Thyroid gland (tissue), 4 donors: ENCODE measurements around the gene ASIC3. TPM values are rescaled to one million over a fixed set of nuclear protein-coding genes. Genes with fewer than 3 reads are reported as not detected.

ENCODE experiments used
- DNase-seq, 2 donors: peaks; one replicate each; pipeline ENCODE4 v3.0.0-alpha.2; 2019
- H3K27ac ChIP-seq, 3 donors: fragments of 200-600 bp; sonication (generic); 1 replicate in 2 of 3; 2 replicates in 1 of 3; pipeline ENCODE4 v1.5.1; 2016 to 2019; ENCODE audit warnings: mild to moderate bottlenecking in 1 of 3, moderate library complexity in 1 of 3
- H3K27me3 ChIP-seq: fragments of 200-600 bp; sonication (generic); one replicate; pipeline ENCODE4 v1.5.1; 2019
- H3K36me3 ChIP-seq, 2 donors: fragments of 200-600 bp; sonication (generic); one replicate each; pipeline ENCODE4 v1.5.1; 2016 to 2019
- H3K4me1 ChIP-seq, 2 donors: fragments of 200-600 bp; sonication (generic); one replicate each; pipeline ENCODE4 v1.5.1; 2017 to 2019
- H3K4me3 ChIP-seq, 3 donors: fragments of 200-600 bp; sonication (generic); replicated peaks in 1 of 3; 1 replicate in 2 of 3; 2 replicates in 1 of 3; pipeline ENCODE4 v1.5.1; 2016; ENCODE audit warnings: mild to moderate bottlenecking in 1 of 3
- H3K9me3 ChIP-seq: fragments of 200-600 bp; sonication (generic); one replicate; pipeline ENCODE4 v1.5.1; 2017
- CTCF ChIP-seq, 6 experiments: fragments of 200-600 bp in 3 of 6; fragments of 450-650 bp in 3 of 6; sonication (generic) in 3 of 6; IDR thresholded peaks; one replicate each; pipeline ENCODE4 v1.5.1; 2016 to 2019; ENCODE audit warnings: antibody characterized with exemption in 6 of 6, mild to moderate bottlenecking in 2 of 6, inconsistent platforms in 1 of 6, moderate library complexity in 1 of 6
- POLR2A ChIP-seq, 2 donors: fragments of 450-650 bp; IDR thresholded peaks; one replicate each; pipeline ENCODE4 v1.6.1; 2017; ENCODE audit warnings: antibody characterized with exemption in 2 of 2, mild to moderate bottlenecking in 2 of 2, moderate library complexity in 1 of 2
- WGBS, 2 donors: methylation state at CpG; one replicate each; pipeline ENCODE4 v1.1.5; 2017; 5-methylcytosine and 5-hydroxymethylcytosine counted together
- intact Hi-C: fragments of 100-400 bp; cut with DNase I; formaldehyde crosslinking; loops from one replicate; pipeline ENCODE4 v1.15.1; 2023
- total RNA-seq, 4 donors: library from RNA; depleted of rRNA; stranded (reverse); fragments of >200 nt; gene quantifications; one replicate each; pipeline ENCODE4 v1.2.3, GENCODE V29; 2016

Gene ASIC3
- total RNA-seq, 4 donors from 2014 or later = 1.2 to 2.6 (median 1.5) TPM; not detected in 1

DNA sequence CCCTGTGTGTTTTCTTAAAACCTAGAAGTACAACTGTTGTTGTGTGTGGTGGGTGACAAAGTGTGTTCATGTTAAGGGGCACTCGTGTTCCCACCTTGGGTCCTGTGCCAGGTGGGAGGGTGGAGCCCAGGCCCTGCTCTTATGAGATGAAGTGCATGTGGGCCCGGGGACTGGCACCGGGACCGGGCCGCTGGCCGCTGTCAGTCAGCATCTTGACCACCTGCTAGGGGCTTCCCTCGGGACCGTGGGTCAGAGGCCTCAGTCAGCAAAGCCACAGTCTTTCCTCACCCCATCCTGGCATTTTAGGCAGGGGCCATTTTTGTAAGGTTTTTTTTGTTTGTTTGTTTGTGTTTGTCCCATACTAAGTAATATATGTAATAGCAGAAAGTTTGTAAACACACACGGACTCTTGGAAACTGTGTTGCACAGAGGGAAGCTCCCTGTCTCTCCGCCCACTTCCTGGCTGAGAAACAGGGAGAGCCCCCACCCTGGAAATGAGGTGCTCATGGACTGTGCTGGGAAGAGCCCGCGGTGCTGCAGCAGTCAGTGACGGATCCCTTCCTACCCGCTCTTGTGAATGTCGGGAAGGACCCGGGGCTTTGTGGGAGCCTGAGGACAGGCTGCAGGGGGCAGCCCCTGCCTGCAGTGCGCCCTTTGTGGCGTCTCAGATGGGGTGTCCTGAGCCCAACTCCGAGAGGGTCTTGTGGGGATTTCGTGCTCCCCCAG is 51.3 kb downstream of the ASIC3 start:
- Histone ChIP-seq H3K4me3 (no peak overlapping the region), H3K9me3 (no peaks in the 10 kb centered on the region), H3K36me3 (no peaks in the 10 kb centered on the region), H3K4me1 (peaks cover 0 to 14% of the 10 kb centered on the region in 2 donors), H3K27ac (no peak overlapping the region), H3K27me3 (no peaks in the 10 kb centered on the region)
- TF ChIP-seq POLR2A (IDR thresholded peaks at IDR 0.05) = no peak
- no peak for TF ChIP-seq CTCF (IDR thresholded peaks at IDR 0.05)
- intact Hi-C loops = no loop called here
- no peak for DNase-seq
- 69% methylated on average over 13 to 19 of the region's 20 CpGs for WGBS, 2 donors

DNA sequence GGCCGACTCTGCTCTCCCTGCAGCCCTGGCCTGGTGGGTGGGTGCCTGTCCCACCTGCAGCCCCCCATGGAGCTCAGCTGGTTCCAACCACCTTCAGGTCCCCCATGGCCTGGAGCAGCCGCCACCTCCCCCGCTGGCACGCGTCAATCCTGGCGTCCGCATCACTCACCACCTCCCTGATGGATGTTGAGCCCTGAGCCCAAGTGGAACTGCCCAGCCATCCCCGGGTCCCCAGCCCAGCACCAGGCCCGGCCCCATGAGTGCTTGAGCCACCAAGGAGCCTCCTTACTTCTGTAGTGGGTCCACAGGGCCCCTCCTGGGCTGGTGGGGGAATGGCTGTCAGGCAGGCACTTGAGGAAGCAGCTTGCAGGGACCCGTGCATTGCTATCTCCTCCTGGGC is 52.6 kb downstream of the ASIC3 start:
- 89 to 92% methylated on average over 9 to 10 of the region's 10 CpGs for WGBS, 2 donors
- no peak for DNase-seq

DNA sequence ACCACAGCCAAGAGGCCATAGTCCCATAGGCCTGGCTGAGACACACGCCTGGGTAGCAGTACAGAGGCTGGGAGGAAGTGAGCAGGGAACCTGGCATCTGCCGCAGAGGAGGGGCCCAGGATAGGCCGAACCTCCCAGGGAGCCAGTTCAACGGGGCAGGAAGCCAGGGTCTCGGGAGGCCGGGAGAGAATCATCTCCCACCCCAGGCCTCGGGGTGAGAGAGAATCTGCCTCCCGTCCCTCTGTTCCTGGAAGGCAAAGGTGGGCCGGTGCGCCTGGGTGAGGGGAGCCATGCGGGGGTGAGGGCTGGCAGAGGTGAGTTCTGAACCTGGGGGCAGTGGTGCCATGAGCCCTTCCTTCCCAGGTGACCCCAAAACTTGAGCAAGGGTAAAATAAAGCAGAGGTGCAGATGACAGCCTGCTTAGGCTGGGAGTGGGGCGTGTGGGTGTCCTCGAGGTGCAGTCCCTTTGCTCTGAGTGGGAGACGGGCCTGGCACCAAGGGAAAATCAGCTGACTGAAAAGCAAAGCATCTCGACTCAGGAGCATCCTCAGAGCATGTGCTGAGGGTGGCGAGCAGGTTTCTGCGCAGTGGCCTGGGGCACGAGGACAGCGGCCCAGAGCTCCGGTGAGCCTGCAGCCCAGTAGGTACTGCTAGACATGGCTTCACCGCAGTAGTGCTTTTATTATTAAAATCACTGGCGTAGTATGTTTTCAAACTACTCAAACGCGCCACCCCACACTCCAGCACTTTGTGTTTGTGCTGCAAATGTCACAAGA is 53.5 kb downstream of the ASIC3 start:
- no peak for TF ChIP-seq CTCF (IDR thresholded peaks at IDR 0.05)
- no peak for TF ChIP-seq POLR2A (IDR thresholded peaks at IDR 0.05)
- intact Hi-C loops = no loop called here
- Histone ChIP-seq H3K4me1 (peaks cover 0 to 14% of the 10 kb centered on the region in 2 donors), H3K27me3 (no peaks in the 10 kb centered on the region), H3K9me3 (no peaks in the 10 kb centered on the region), H3K36me3 (no peaks in the 10 kb centered on the region), H3K27ac (no peak overlapping the region), H3K4me3 (no peak overlapping the region)
- DNase-seq = no peak
- 85 to 88% methylated on average over 21 to 24 of the region's 24 CpGs for WGBS, 2 donors

More for the DNA sequence above, 52.6 kb downstream of the ASIC3 start:
- peaks cover 0 to 14% of the 10 kb centered on the region in 2 donors for H3K4me1 ChIP-seq
- no peaks in the 10 kb centered on the region for H3K9me3 ChIP-seq
- no peaks in the 10 kb centered on the region for H3K27me3 ChIP-seq
- no peaks in the 10 kb centered on the region for H3K36me3 ChIP-seq
- intact Hi-C loops = no loop called here
- no peak for TF ChIP-seq POLR2A (IDR thresholded peaks at IDR 0.05)
- no peak for TF ChIP-seq CTCF (IDR thresholded peaks at IDR 0.05)
- H3K4me3 ChIP-seq = no peak overlapping the region
- no peak overlapping the region for H3K27ac ChIP-seq

Other genes with a start within 250 kb of the ASIC3 start
- gene TMEM176B, start 248.2 kb upstream of the ASIC3 start, total RNA-seq = 10 to 100 TPM; 10.4 to 36.0 (median 18.9) TPM
- 10 to 100 TPM in 2 of 4 donors, 1 to 10 TPM in 2; 3.7 to 34.0 (median 14.7) TPM for gene TMEM176A, start 247.8 kb upstream of the ASIC3 start, total RNA-seq
- gene AOC1, start 196.0 kb upstream of the ASIC3 start, total RNA-seq = under 1 TPM in 2 of 4 donors, not detected in 2; 0.22 to 0.71 TPM
- gene KCNH2, start 70.2 kb upstream of the ASIC3 start, total RNA-seq = under 1 TPM; 0.33 to 0.93 (median 0.63) TPM
- gene NOS3, start 57.5 kb upstream of the ASIC3 start, total RNA-seq = 1 to 10 TPM; 5.2 to 8.1 (median 6.3) TPM
- under 1 TPM in 1 of 4 donors, not detected in 3; 0.27 TPM for gene ATG9B, start 24.0 kb upstream of the ASIC3 start, total RNA-seq
- gene ABCB8, start 20.1 kb upstream of the ASIC3 start, total RNA-seq = 10 to 100 TPM; 39.0 to 74.2 (median 60.9) TPM
- gene CDK5, start 9.4 kb downstream of the ASIC3 start, total RNA-seq = 10 to 100 TPM in 2 of 4 donors, 1 to 10 TPM in 2; 5.3 to 17.4 (median 9.6) TPM
- gene SLC4A2, start 11.1 kb downstream of the ASIC3 start, total RNA-seq = 100 to 1,000 TPM in 1 of 4 donors, 10 to 100 TPM in 3; 48.5 to 109 (median 69.0) TPM
- 100 to 1,000 TPM in 1 of 4 donors, 10 to 100 TPM in 3; 71.8 to 114 (median 78.8) TPM for gene FASTK, start 32.3 kb downstream of the ASIC3 start, total RNA-seq
- gene TMUB1, start 35.0 kb downstream of the ASIC3 start, total RNA-seq = 10 to 100 TPM; 33.7 to 78.7 (median 44.2) TPM
- gene AGAP3, start 37.9 kb downstream of the ASIC3 start, total RNA-seq = 10 to 100 TPM; 49.0 to 75.2 (median 66.2) TPM
- not detected for gene GBX1, start 119.2 kb downstream of the ASIC3 start, total RNA-seq
- not detected for gene ASB10, start 138.7 kb downstream of the ASIC3 start, total RNA-seq
- not detected for gene H2BK1, start 162.0 kb downstream of the ASIC3 start, total RNA-seq
- 10 to 100 TPM; 23.8 to 39.4 (median 34.1) TPM for gene ABCF2, start 178.7 kb downstream of the ASIC3 start, total RNA-seq
- 10 to 100 TPM; 33.9 to 82.4 (median 58.7) TPM for gene CHPF2, start 184.0 kb downstream of the ASIC3 start, total RNA-seq
- gene SMARCD3, start 200.2 kb downstream of the ASIC3 start, total RNA-seq = 10 to 100 TPM; 42.2 to 56.7 (median 47.2) TPM